Muscle layer of colon (tissue), 2 donors: ENCODE measurements around the gene PNPLA2.
A peak's percentile ranks its signal among the peaks of the same experiment; 100 is the strongest.

ENCODE experiments used
- H3K27ac ChIP-seq: one replicate; pipeline ENCODE4 v1.7.0; 2013; ENCODE audit warnings: low read depth, mild to moderate bottlenecking, low read length, moderate library complexity
- H3K27me3 ChIP-seq, 2 donors: one replicate each; pipeline ENCODE4 v1.7.0; 2013; ENCODE audit warnings: low read length in 2 of 2, mild to moderate bottlenecking in 2 of 2; ENCODE audit not compliant: insufficient read depth in 2 of 2, control insufficient read depth in 1 of 2
- H3K36me3 ChIP-seq: one replicate; pipeline ENCODE4 v1.7.0; 2013; ENCODE audit warnings: mild to moderate bottlenecking, low read length; ENCODE audit not compliant: insufficient read depth
- H3K4me1 ChIP-seq: one replicate; pipeline ENCODE4 v1.7.0; 2013; ENCODE audit warnings: mild to moderate bottlenecking, low read length; ENCODE audit not compliant: insufficient read depth
- H3K4me3 ChIP-seq, 2 donors: one replicate each; pipeline ENCODE4 v1.7.0; 2013; ENCODE audit warnings: low read length in 2 of 2, low read depth in 1 of 2, mild to moderate bottlenecking in 1 of 2, moderate library complexity in 1 of 2
- H3K9ac ChIP-seq: one replicate; pipeline ENCODE4 v1.7.0; 2013; ENCODE audit warnings: low read length
- H3K9me3 ChIP-seq: one replicate; pipeline ENCODE4 v1.7.0; 2013; ENCODE audit warnings: mild to moderate bottlenecking, low read length
- donor health status: abdominal sarcoma.
- donor health status: Adenocarcinoma of cecum.

PNPLA2 gene

GRCh38 chr11:788953-789940 is 29.5 kb upstream of the PNPLA2 start:
- Histone ChIP-seq H3K27ac (no peak overlapping the region), H3K9ac (no peak overlapping the region), H3K4me1 (no peaks in the 10 kb centered on the region), H3K9me3 (no peaks in the 10 kb centered on the region), H3K27me3 (peaks cover 0 to 23% of the 10 kb centered on the region in 2 donors), H3K36me3 (no peaks in the 10 kb centered on the region), H3K4me3 (no peak overlapping the region)

DNA sequence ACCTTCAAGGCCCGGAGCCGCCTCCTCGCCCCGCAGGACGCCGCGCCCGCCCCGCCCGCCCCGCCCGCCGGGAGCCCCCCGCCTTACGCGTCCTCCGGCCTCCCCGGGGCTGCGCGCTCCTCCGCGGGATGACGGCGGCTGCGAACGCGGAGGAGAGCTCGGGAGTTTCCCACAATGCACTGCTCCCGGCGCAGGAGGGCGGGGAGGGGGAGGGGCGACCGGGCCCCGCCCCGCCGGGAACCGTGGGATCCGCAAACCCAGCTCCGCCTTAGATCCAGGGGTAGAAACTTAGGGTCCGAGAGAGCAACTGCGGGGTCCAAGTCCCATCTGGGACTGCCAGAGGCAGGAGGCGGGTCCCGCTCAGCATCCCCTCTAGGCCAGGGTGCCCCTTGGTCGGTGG is 28.8 kb upstream of the PNPLA2 start, which contains the start of gene CEND1:
CEND1 (minus strand) TSS at position 148 of the 400 bp plus-strand sequence. CDS start 1,514 bp downstream, outside the sequence.
- peaks cover 0 to 23% of the 10 kb centered on the region in 2 donors for H3K27me3 ChIP-seq
- H3K9ac ChIP-seq: no peak within 1 kb of the TSS
- H3K4me1 ChIP-seq: no peaks in the 10 kb centered on the region
- H3K36me3 ChIP-seq: no peaks in the 10 kb centered on the region
- H3K4me3 ChIP-seq: no peak within 1 kb of the TSS
- no peaks in the 10 kb centered on the region for H3K9me3 ChIP-seq
- H3K27ac ChIP-seq: no peak within 1 kb of the TSS

DNA sequence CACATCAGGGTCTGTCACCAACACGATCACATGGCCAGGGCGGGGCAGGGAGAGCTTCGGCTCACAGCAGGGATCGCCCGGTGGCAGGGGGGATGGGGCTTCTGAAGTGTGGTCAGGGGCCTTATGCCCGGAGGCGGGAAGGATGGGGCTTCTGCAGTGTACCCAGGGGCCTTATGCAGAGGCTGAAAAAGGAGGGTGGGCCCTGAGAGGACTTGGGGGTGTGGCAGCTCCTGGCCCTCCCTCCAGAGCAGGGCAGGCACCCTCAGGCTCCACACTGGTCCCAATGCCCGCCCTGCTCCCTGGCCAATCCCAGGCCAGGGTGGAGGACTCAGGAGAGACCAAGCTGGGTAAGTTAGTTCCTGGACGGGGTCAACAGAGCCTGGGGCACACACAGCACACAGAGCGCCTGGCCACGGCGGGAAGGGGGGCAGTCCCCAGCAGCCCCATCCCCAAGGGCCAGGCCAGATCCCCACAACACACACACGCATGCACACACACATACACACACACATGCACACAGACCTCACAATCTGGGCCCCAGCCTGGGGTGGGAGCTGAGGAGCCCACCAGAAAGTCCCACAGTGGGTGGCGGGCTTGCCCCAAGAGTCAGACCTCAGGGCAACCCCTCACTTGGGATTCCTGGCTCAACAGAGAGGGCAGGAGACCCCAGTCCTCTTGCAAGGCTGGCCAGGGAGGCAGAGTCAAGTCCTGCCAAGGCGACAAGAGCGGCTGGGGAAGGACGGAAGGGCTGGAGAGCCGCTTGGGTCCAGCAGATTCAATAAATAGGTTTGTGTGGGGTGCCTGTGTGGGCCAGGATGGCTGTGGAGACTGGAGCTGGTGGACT is 27.8 kb upstream of the PNPLA2 start:
- H3K9ac ChIP-seq: no peak overlapping the region
- H3K27ac ChIP-seq: no peak overlapping the region
- no peaks in the 10 kb centered on the region for H3K36me3 ChIP-seq

DNA sequence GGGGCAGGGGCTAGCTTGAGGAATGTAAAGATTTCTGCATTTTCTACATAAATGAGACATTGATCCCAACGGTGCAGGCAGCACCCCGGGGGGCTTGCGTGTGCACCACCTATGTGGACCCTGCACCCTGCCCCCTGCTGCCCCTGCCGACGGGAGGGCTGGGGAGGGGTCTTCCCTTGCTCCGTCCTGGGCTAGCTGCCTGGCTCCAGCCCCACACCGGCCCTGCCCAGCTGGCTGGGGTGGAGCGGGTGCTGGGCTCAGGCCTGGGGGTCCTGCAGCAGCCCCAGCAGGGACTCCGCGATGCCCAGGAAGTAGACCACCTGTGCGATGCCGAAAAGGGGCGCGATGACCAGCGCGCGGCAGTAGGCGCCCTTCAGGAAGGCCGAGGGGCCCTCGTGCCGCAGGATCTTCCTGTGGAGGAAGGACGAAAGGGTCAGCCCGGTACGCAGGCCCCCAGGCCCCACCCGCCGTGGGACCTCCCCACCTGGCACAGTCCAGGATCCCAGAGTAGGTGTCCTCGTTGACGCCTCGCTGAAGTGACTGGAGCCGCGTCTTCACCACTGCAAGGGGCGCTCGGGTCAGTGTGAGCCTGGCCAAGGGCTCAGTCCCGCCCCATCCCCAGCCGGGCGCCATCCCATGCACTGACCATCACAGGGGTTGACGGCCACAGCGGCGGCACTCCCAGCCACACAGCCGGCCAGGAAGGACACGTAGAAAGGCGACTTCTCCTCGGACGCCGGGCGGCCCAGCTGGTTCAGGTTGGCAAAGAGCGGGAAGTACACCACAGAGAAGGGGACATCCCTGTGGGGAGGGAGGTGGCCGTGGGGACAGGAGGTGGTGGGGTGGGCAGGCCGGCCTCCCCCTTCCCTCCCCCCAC is 26.8 kb upstream of the PNPLA2 start:
- Histone ChIP-seq H3K9ac (no peak overlapping the region), H3K27me3 (peaks cover 0 to 23% of the 10 kb centered on the region in 2 donors), H3K36me3 (no peaks in the 10 kb centered on the region), H3K4me3 (no peak overlapping the region), H3K27ac (no peak overlapping the region), H3K4me1 (peaks cover 7% of the 10 kb centered on the region), H3K9me3 (no peaks in the 10 kb centered on the region)

More for the DNA sequence above, 27.8 kb upstream of the PNPLA2 start:
- Histone ChIP-seq H3K4me1 (no peaks in the 10 kb centered on the region), H3K27me3 (peaks cover 0 to 23% of the 10 kb centered on the region in 2 donors), H3K9me3 (no peaks in the 10 kb centered on the region), H3K4me3 (no peak overlapping the region)

GRCh38 chr11:792535-792821 is 26.2 kb upstream of the PNPLA2 start:
- Histone ChIP-seq H3K36me3 (no peaks in the 10 kb centered on the region), H3K9ac (no peak overlapping the region), H3K4me1 (peaks cover 8% of the 10 kb centered on the region), H3K4me3 (no peak overlapping the region), H3K27ac (no peak overlapping the region), H3K9me3 (no peaks in the 10 kb centered on the region), H3K27me3 (peaks cover 0 to 23% of the 10 kb centered on the region in 2 donors)

- peaks cover 0 to 23% of the 10 kb centered on the region in 2 donors for H3K27me3 ChIP-seq
- no peak overlapping the region for H3K27ac ChIP-seq
- no peaks in the 10 kb centered on the region for H3K9me3 ChIP-seq
- H3K4me1 ChIP-seq: peaks cover 8% of the 10 kb centered on the region
- H3K9ac ChIP-seq: no peak overlapping the region
- H3K36me3 ChIP-seq: no peaks in the 10 kb centered on the region
- no peak overlapping the region for H3K4me3 ChIP-seq
Observed at GRCh38 chr11:792873-793272, 25.8 kb upstream of the PNPLA2 start.

GRCh38 chr11:793556-793955 is 25.2 kb upstream of the PNPLA2 start:
- H3K4me1 ChIP-seq: peaks cover 8% of the 10 kb centered on the region
- H3K27ac ChIP-seq: no peak overlapping the region
- H3K4me3 ChIP-seq: no peak overlapping the region
- H3K27me3 ChIP-seq: peaks cover 0 to 18% of the 10 kb centered on the region in 2 donors
- H3K9me3 ChIP-seq: no peaks in the 10 kb centered on the region
- no peak overlapping the region for H3K9ac ChIP-seq
- H3K36me3 ChIP-seq: no peaks in the 10 kb centered on the region

DNA sequence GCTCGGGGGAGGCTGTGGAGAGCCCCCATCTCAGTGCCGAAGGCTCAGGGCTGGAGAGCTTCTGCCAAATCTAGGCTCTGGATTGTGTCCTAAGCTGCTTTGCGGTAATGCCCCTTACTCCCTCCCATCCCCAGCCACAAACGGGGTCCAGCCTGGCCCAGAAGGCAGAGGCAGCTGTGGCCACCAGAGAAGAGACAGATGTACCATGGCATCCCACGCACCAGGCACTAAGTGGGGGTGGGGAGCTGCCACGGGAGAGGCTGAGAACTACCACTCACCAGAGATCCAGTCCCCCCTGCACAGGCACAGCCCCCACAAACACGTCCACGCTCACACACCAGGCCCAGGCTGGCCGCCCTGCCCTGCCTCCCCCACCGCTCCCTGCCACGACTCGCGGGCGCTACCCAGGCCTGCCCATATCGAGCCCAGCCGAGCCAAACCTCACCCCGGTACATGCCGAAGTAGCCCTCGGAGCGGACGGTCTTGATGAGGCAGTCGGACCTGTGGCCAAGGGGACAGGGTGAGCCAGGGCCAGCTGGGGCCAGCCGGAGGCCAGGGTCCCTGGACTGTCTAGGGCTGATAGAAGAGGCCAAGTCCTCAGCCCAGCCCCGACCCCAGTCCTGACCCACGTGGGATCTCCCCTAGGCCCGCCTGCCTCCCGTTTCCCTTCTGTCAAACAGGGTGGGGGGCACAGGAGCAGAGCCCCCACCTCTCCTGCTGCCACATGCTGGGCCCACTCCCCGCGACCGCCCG is 24.5 kb upstream of the PNPLA2 start:
- no peak overlapping the region for H3K27ac ChIP-seq

DNA sequence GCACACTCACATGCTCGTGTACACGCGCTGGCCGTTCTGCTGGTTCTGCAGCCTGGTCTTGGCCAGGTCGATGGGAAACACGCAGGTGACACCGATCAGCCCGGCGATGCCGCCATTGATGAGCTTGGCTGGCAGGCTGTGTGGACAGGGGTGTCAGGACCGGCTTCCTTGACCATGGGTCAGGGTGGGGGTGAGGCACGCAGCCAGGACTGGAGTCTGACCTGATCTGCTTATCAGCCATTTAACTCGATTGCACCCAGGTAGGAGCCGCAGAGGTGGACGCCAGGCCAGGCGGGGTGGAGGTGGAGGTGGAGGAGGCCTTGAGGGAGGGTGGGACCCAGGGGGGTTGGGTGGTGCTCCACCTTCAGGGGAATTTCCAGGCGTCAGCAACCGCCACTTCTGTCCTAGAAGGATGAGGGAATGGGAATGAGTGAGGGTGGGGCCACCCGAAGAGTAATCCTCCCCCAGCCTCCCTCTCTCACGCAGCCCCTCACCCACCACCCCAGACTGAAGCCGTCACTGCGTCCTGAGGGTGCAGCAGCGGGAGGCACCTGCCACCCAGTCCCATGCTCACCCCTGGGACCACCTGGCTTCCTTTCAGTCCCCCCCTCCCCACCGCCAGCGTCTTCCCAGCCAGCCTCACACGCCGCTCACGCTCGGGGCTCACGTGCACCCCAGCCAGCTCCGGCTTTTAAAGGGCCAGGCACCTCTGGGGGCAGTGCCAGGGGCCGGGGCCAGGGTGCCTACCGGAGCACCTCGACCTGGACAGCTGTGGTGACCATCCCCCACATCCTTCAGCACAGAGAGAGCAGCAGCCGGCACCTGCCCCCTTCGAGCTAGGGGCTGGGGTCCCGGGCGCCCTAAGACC is 23.7 kb upstream of the PNPLA2 start:
- Histone ChIP-seq H3K27ac (no peak overlapping the region), H3K4me1 (peaks cover 8% of the 10 kb centered on the region), H3K9ac (peak overlapping the region; percentile 10), H3K27me3 (peaks cover 0 to 5% of the 10 kb centered on the region in 2 donors), H3K4me3 (peak overlapping the region; percentile 54 to 86), H3K36me3 (no peaks in the 10 kb centered on the region), H3K9me3 (no peaks in the 10 kb centered on the region)

More for the DNA sequence above, 24.5 kb upstream of the PNPLA2 start:
- Histone ChIP-seq H3K36me3 (no peaks in the 10 kb centered on the region), H3K4me1 (peaks cover 8% of the 10 kb centered on the region), H3K9me3 (no peaks in the 10 kb centered on the region), H3K9ac (no peak overlapping the region), H3K27me3 (peaks cover 0 to 11% of the 10 kb centered on the region in 2 donors), H3K4me3 (no peak overlapping the region)
